HG02970 (cell line): ENCODE measurements around the gene DDX42.
"Not testable (repeated sequence)": the region's sequence is repeated elsewhere in the genome, so short reads cannot be mapped to it uniquely, and the experiment has no call there.

ENCODE experiments used
- ATAC-seq: cut with Tn5 transposase; IDR thresholded peaks from one replicate; pipeline ENCODE4 v1.9.1; 2021; ENCODE audit warnings: mild to moderate bottlenecking, moderate library complexity, moderate number of reproducible peaks; ENCODE audit not compliant: unreplicated experiment, low FRiP score

The DDX42 gene

GRCh38 chr17:63855185-63855584, 81.2 kb downstream of the DDX42 start:
- ATAC-seq: no peak

- not testable (repeated sequence) for ATAC-seq
Observed at GRCh38 chr17:63856425-63856824, 82.5 kb downstream of the DDX42 start.

GRCh38 chr17:63859257-63859656, 85.3 kb downstream of the DDX42 start:
- no peak for ATAC-seq

GRCh38 chr17:63866625-63867024, 92.7 kb downstream of the DDX42 start:
- ATAC-seq: not testable (repeated sequence)
